Measurements from ENCODE around the gene COQ9.
"Not testable (repeated sequence)": the region's sequence is repeated elsewhere in the genome, so short reads cannot be mapped to it uniquely, and the experiment has no call there.

The COQ9 gene, protein sequence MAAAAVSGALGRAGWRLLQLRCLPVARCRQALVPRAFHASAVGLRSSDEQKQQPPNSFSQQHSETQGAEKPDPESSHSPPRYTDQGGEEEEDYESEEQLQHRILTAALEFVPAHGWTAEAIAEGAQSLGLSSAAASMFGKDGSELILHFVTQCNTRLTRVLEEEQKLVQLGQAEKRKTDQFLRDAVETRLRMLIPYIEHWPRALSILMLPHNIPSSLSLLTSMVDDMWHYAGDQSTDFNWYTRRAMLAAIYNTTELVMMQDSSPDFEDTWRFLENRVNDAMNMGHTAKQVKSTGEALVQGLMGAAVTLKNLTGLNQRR

GRCh38 chr16:57447186-57447962 is at the start of gene COQ9, which contains the start of gene CIAPIN1:
COQ9 (plus strand) TSS chr16:57447479; CDS start chr16:57447506, 27 bp downstream.
CIAPIN1 (minus strand) TSS chr16:57447385; CDS start chr16:57440928, 6,457 bp downstream.
- peak; percentile 88 for DNase-seq

DNA sequence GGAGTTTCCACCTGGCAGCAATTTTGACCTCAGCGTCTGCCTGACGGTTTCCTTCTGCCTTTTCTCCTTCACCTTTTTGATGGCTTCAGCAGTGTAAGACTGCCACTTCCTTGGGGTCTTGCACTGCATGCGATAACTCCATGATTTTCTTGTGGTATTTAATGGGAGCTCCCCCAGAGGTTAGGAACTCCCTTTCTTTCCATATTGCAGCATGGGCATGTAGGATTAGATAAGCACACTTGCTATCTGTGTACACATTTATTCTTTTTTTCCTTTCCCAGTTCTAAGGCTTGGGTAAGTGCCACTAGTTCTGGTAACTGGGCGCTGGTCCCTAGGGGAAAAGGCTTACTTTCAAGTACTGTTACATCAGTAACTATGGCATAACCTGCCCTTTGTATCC is 49.8 kb upstream of the COQ9 start:
- DNase-seq: not testable (repeated sequence)

DNA sequence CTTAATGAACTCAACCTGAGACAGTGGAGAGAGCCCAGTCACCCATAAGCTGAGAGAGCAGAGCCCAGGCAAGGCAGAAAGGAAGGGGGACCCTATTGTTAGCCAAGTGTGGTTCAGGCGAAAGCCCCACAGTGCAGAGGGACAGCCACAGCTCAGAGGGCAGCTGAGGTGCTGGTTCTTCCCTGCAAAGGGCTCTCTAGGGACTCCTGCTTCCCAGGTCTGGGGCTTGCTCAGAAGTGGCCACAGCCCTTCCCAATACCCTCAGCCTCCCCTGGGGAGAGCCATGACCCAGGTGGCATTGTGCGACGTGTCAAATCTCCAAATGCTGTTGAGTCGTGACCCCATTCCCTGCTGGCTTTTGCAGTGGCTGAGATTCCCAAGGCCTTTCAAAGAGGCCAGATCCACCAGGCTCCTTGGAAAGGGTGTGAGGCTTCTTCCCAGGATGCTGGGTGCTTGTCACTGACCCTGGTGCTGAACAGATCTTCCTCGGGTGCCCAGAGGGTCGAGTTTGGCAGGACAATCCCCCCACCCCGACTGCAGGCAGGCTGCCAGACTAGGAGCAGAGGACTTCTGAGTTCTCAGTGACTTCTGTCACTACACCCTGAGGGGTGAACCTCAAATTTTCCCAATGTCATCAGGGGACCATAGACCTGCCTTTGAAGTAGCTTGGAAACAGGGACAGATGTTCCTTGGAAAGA is 45.2 kb upstream of the COQ9 start:
- DNase-seq: no peak

GRCh38 chr16:57403965-57404817 is 43.1 kb upstream of the COQ9 start, which contains the start of gene CCL17:
CCL17 (plus strand) TSS chr16:57404767; CDS start chr16:57413933, 9,166 bp downstream.
- DNase-seq: no peak

DNA sequence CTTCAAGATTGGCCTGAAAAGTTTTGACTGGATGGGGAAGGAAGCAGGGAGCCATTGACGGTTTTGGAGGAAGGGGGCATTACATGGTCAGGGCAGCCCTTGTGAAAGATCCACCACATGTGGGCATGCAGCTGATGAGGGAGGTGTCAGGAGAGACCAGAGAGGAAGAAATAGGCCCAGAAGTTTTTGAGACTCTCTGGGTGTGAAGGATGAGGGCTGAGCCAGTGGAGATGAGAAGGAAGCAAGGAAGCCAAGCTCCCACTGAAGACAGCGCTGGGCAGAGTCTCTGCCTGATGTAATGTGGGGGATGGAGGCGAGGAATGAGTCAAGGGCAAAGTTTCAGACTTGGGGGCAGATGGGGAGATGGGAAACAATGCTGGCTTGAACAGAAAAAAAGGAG is 42.2 kb upstream of the COQ9 start:
- DNase-seq: no peak

- no peak for DNase-seq
Observed at GRCh38 chr16:57406881-57407280, 40.4 kb upstream of the COQ9 start.

GRCh38 chr16:57407521-57408353 is 39.5 kb upstream of the COQ9 start:
- DNase-seq: no peak

GRCh38 chr16:57409065-57409464 is 38.2 kb upstream of the COQ9 start:
- no peak for DNase-seq

DNA sequence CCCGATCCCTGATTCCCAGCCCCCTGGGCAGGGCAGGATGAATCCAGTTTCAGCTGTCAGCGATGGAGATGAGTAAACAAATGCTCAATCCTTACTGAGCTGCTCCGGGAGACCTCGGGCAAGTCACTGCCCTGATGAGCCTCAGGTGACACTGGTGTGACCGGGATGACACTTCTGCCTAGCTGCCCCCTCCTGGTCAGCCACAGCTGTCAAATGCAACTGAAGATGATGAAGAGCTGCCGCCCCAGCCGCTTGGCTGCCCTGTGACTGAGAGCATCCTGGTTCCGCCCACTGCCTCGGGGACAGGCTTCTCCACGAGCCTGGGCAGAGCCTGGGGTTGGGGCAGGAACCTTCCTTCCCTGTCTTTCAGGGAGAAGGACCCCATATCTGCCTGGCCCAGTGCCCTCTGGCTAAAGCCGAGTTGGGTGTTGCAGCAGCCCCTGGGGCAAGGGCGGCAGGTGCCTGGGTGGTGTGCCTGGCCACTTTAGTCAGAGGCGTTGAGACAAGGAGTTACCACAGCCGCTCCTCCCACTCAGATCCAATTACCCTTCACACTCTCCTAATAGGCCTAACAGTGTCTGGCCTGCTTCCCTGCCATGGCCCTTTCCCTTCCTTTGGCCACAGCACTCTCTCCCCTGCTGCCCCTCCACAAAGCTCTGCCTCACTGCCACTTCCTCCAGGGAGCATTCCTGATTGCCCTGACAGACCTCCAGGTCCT is 37.2 kb upstream of the COQ9 start:
- DNase-seq: no peak

DNA sequence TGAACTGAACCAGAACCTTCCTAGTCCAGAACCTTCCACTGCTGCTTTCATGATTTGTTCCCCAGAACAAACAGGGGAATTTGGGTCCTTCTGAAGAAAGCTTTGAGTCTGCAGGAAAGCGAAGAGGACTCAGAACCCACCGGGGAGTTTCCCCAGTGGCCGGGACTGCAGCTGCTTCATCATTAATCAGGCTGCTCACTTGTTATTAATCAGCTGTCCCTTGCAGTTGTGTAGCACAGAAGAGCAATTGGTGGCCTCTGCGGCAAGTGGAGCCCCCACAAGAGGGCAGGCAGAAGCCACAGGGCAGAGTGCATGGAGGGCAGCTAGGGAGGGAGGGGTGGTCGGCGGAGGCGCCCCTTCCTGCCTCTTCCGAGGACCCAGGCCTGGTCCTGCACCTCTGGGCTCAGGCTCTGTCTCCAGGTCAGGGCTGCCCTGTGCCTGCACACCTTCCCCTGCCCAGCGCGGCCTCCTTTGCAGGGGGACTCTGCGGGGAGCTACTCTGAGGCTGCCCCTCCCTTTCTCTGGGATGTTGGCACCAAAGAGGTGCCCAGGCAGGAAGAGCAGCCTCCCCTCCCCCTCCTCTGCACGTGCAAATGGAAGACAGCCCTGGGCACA is 35.8 kb upstream of the COQ9 start:
- no peak for DNase-seq

GRCh38 chr16:57412584-57412983 is 34.7 kb upstream of the COQ9 start:
- no peak for DNase-seq

- no peak for DNase-seq
Observed at GRCh38 chr16:57413301-57413730, 34.0 kb upstream of the COQ9 start.

GRCh38 chr16:57413733-57414132 is 33.5 kb upstream of the COQ9 start:
- no peak for DNase-seq

DNA sequence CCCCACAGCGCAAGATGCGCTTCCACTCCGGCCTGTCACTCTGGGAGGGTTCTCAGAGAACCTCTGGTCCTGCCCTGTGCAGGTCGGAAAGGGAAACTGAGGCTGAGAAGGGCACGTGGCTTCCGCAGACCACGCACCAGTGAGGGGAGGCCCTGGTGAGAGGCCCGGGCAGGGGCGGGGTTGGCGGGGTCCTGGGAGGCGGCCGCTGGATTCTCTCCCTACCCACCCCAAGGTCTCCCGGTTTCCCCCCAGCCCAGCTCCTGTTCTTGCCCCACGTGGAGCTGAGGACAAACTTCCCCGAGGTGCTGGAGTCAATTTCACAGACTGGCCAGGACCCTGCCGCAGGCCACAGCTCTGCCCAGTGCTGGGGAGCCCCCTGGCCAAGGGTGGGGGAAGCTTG is 31.2 kb upstream of the COQ9 start:
- DNase-seq: no peak

DNA sequence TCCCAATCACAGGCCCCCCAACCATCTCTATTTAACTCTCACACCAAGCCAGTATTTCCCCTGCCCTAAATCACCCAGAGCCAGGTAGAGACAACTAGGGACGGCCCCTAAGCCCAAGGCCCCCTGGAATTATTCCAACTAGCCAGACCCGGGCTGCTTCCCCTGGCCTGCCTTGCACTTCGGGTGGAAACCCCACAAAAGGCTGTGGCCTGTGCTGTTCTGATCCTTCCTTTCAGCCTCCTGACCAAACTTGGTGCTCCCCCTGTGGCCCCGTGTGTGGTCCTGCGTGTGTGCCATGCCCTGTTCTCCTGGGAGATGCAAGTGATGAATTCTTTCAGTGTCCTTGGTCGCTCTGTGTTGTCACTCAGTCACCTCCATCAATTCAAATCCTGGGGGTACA is 27.8 kb upstream of the COQ9 start:
- no peak for DNase-seq

GRCh38 chr16:57422026-57422944 is 25.0 kb upstream of the COQ9 start:
- no peak for DNase-seq

DNA sequence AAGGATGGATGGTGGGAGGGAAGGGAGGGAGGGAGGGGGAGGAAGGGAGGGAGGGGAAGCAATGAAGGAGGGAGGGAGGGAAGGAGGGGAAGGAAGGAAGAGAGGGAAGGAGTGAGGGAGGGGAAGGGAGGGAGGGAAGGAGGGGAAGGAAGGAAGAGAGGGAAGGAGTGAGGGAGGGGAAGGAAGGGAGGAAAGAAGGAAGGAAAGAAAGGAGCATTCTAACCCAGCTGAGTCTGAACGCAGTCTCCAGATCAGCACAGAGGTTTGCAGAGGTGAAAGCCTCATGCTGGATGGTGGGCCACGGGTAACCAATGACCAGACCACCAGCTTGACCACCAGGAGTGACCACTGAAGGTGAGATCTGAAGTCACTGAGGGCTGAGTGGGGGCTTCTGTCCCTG is 24.1 kb upstream of the COQ9 start:
- no peak for DNase-seq

DNA sequence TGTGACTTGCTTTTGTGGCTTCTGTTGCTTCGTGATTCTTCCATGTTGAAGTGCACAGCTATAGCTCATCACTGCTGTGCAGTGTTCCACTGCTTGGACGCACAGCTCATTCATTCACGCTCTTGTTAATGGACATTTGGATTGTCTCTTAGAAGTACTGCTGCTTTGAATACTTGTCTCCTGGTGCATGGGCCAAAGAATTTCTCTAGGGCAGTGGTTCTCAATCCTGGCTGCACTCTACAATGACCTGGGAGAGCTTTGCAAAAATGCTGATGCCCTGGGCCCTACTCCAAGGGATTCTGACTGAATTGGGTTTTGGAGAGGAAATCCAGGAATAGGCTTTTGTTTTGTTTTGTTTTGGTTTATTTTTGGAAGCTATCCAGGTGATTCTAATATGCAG is 22.7 kb upstream of the COQ9 start:
- no peak for DNase-seq

DNA sequence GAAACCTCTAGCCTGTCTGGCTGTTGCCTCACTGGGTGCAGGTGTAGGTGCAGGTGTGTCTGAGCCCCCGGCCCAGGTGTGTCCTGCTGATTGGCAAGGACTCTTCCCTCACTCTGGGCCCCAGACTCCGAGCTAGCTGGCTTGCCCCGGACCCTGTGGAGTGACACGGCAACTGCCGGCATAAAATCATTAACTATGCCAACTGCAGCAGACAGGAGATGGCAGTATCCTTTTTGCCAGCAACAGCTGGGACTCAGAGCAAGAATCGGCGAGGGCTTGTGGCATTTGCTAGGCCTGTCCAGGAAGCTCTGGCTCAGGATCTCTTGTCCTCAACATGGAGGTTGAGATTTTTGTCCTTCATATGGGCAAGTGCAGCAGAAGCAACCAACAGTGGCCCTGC is 20.9 kb upstream of the COQ9 start:
- no peak for DNase-seq
